ENCODE results near the gene IL11RA. TPM values are rescaled to one million over a fixed set of nuclear protein-coding genes. Genes with fewer than 3 reads are reported as not detected.

The IL11RA gene
- total and polyA plus RNA-seq, 2 donors (not counting 3 experiments of a cell fraction or from before 2014, with no cell fraction given): 15.3 to 18.6 TPM

DNA sequence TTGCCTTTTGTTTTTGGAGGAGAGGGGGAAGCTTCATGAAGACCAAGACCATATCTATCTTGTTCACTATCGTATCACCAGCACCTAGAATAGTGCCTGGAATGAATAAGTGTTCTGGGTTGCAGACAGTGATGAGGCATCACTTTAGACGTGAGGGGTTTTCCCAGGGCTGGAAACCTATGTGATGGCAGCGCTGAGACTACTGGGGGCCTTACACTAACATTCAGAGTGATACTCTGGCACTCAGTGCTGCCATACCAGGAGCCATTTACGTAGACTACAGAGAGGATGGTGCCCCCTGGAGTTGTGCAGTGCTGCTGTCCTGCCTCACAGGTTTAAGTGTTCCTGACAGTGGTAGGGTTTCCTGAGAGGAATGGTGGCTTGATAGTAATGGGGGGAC lies 32.2 kb downstream of the IL11RA start:
- Histone ChIP-seq H3K9me1 (replicated peaks; ENCODE audit: control insufficient read depth, extremely low read depth, insufficient read depth, low read length) (no peaks in the 10 kb centered on the region), H2AFZ (ENCODE audit: low read depth, low read length) (no peak overlapping the region), H3K4me1 (ENCODE audit: control insufficient read depth, extremely low read depth, insufficient read depth, low read length) (no peaks in the 10 kb centered on the region), H3K9ac (replicated peaks; ENCODE audit: extremely low read depth, insufficient read depth, low read length) (no peak overlapping the region), H3K79me2 (ENCODE audit: control insufficient read depth, insufficient read depth, low read length) (no peaks in the 10 kb centered on the region), H3K27ac (ENCODE audit: insufficient read depth, low read depth, low read length) (no peak overlapping the region), H4K20me1 (replicated peaks; ENCODE audit: control insufficient read depth, extremely low read depth, insufficient read depth, low read length) (no peaks in the 10 kb centered on the region), H3K4me2 (ENCODE audit: insufficient read depth, low read length) (no peak overlapping the region), H3K27me3 (ENCODE audit: control insufficient read depth in 2 of 2, insufficient read depth in 2 of 2, low read length in 2 of 2) (peaks cover 2 to 3% of the 10 kb centered on the region in 2 experiments), H3K9me3 (replicated peaks; ENCODE audit: control insufficient read depth, insufficient read depth, low read length) (no peaks in the 10 kb centered on the region), H3K36me3 (ENCODE audit: control insufficient read depth in 2 of 2, extremely low read depth in 1 of 2, insufficient read depth in 2 of 2, low read length in 2 of 2) (no peaks in the 10 kb centered on the region), H3K4me3 (replicated peaks in 1 of 3; ENCODE audit: insufficient read depth in 1 of 3, low read depth in 1 of 3, low read length in 3 of 3) (no peak overlapping the region)
- dilution Hi-C loops (cut with MboI; ENCODE audit: extremely low pct_ligation_motif_present, low sequenced_read_pairs) (no loop called here), intact Hi-C loops (cut with micrococcal nuclease) (no loop called here)
- FAIRE-seq: no peak
- DNase-seq (ENCODE audit: low read depth, low spot score): no peak
- no TSS peak for BruUV-seq (replicated peaks)
- ChIA-PET CTCF (interaction anchor here (1.3 kb wide), 1 partner anchor 18 kb away, joined by 4 read pairs; no protein-coding TSS in a partner anchor), POLR2A (no interaction called here)
- TF ChIP-seq EZH2 (IDR thresholded peaks at IDR 0.05; ENCODE audit: borderline replicate concordance, low read depth, low read length, severe bottlenecking) (no peak), FOS (IDR thresholded peaks at IDR 0.05; ENCODE audit: borderline replicate concordance, insufficient read depth, low read length) (no peak), MYC (IDR thresholded peaks at IDR 0.05; ENCODE audit: low read depth, low read length) (no peak), POLR2A (IDR thresholded peaks at IDR 0.05; ENCODE audit: low read depth, low read length) (no peak), GATA2 (IDR thresholded peaks at IDR 0.05; ENCODE audit: insufficient read depth, insufficient read length, low read depth, low read length) (no peak), POLR2AphosphoS5 (IDR thresholded peaks at IDR 0.05; ENCODE audit: insufficient read depth, low read depth, low read length) (no peak)
- TF ChIP-seq, protein P1, sequence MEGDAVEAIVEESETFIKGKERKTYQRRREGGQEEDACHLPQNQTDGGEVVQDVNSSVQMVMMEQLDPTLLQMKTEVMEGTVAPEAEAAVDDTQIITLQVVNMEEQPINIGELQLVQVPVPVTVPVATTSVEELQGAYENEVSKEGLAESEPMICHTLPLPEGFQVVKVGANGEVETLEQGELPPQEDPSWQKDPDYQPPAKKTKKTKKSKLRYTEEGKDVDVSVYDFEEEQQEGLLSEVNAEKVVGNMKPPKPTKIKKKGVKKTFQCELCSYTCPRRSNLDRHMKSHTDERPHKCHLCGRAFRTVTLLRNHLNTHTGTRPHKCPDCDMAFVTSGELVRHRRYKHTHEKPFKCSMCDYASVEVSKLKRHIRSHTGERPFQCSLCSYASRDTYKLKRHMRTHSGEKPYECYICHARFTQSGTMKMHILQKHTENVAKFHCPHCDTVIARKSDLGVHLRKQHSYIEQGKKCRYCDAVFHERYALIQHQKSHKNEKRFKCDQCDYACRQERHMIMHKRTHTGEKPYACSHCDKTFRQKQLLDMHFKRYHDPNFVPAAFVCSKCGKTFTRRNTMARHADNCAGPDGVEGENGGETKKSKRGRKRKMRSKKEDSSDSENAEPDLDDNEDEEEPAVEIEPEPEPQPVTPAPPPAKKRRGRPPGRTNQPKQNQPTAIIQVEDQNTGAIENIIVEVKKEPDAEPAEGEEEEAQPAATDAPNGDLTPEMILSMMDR (IDR thresholded peaks at IDR 0.05; ENCODE audit: extremely low read depth in 1 of 2, insufficient read depth in 1 of 2, low read depth in 1 of 2, low read length in 2 of 2): no peak
- TF ChIP-seq, protein P2, sequence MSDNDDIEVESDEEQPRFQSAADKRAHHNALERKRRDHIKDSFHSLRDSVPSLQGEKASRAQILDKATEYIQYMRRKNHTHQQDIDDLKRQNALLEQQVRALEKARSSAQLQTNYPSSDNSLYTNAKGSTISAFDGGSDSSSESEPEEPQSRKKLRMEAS (IDR thresholded peaks at IDR 0.05; ENCODE audit: insufficient read depth, insufficient read length): no peak
